IMR-90 (cell line): Measurements from ENCODE around the gene ARL2. TPM values are rescaled to one million over a fixed set of nuclear protein-coding genes. Genes with fewer than 3 reads are reported as not detected.

ENCODE experiments used
- ATAC-seq: fragments of 200-7000 bp; cut with Tn5 transposase; 2 replicates; pipeline ENCODE4 v1.9.1; 2020; ENCODE audit warnings: low read depth, mild to moderate bottlenecking, moderate library complexity
- BruUV-seq: library from RNA; stranded (reverse); fragments of 400-500 nt; replicated peaks from 2 replicates; lab custom pipeline; 2021; lab: Mats Ljungman, UMichigan
- CTCF ChIA-PET: fragments of 300-600 bp; formaldehyde crosslinking; extraction: SDS; loops from one replicate; lab custom pipeline; 2021; ENCODE audit warnings: antibody characterized with exemption; lab: Yijun Ruan, JAX
- POLR2A ChIA-PET: fragments of 300-600 bp; sonication (Branson Sonifier 250); formaldehyde crosslinking; loops from one replicate; lab custom pipeline; 2022; ENCODE audit warnings: antibody characterized with exemption; ENCODE audit not compliant: unreplicated experiment; lab: Charles Lee
- DNase-seq: peaks from one replicate; pipeline ENCODE4 v3.0.0; 2013
- H2AFZ ChIP-seq: replicated peaks from 2 replicates; pipeline ENCODE3; 2013; ENCODE audit warnings: low read length, mild to moderate bottlenecking; ENCODE audit not compliant: poor library complexity
- H2AK5ac ChIP-seq: 2 replicates; pipeline ENCODE4 v1.6.1; 2013; ENCODE audit warnings: low read depth, low read length, inconsistent platforms
- H2AK9ac ChIP-seq: replicated peaks from 2 replicates; pipeline ENCODE3; 2013; ENCODE audit warnings: mild to moderate bottlenecking, low read depth, low read length, moderate library complexity; ENCODE audit not compliant: poor library complexity
- H2BK120ac ChIP-seq: 2 replicates; pipeline ENCODE4 v1.6.1; 2013; ENCODE audit warnings: low read depth, low read length, inconsistent platforms
- H2BK15ac ChIP-seq: 3 replicates; pipeline ENCODE4 v1.6.1; 2013; ENCODE audit warnings: low read depth, low read length, inconsistent platforms
- H2BK20ac ChIP-seq: 2 replicates; pipeline ENCODE4 v1.6.1; 2013; ENCODE audit warnings: low read depth, mild to moderate bottlenecking, inconsistent platforms, low read length, moderate library complexity
- H2BK5ac ChIP-seq: 2 replicates; pipeline ENCODE4 v1.6.1; 2013; ENCODE audit warnings: mild to moderate bottlenecking, low read depth, low read length, inconsistent platforms; ENCODE audit not compliant: poor library complexity, severe bottlenecking
- H3K14ac ChIP-seq: replicated peaks from 2 replicates; pipeline ENCODE4 v1.6.1; 2013; ENCODE audit warnings: low read depth, low read length, inconsistent platforms
- H3K18ac ChIP-seq: 2 replicates; pipeline ENCODE4 v1.6.1; 2013; ENCODE audit warnings: low read depth, low read length, control low read depth
- H3K23ac ChIP-seq: 2 replicates; pipeline ENCODE4 v1.6.1; 2013; ENCODE audit warnings: low read depth, low read length, inconsistent platforms
- H3K27ac ChIP-seq: 2 replicates; pipeline ENCODE4 v1.5.1; 2013; ENCODE audit warnings: mild to moderate bottlenecking, control low read depth, low read length; ENCODE audit not compliant: insufficient read depth
- H3K27me3 ChIP-seq: 2 replicates; pipeline ENCODE4 v1.6.1; 2013; ENCODE audit warnings: low read length; ENCODE audit not compliant: control insufficient read depth, insufficient read depth
- H3K36me3 ChIP-seq: 2 replicates; pipeline ENCODE4 v1.6.1; 2013; ENCODE audit warnings: low read length, mixed read lengths; ENCODE audit not compliant: control insufficient read depth, insufficient read depth
- H3K4ac ChIP-seq: 2 replicates; pipeline ENCODE4 v1.6.1; 2013; ENCODE audit warnings: low read depth, low read length, inconsistent platforms
- H3K4me1 ChIP-seq: 2 replicates; pipeline ENCODE4 v1.6.1; 2013; ENCODE audit warnings: low read length, mixed read lengths; ENCODE audit not compliant: control insufficient read depth, insufficient read depth
- H3K4me2 ChIP-seq: 2 replicates; pipeline ENCODE4 v1.6.1; 2013; ENCODE audit warnings: low read depth, mild to moderate bottlenecking, control low read depth, low read length, moderate library complexity
- H3K4me3 ChIP-seq: 2 replicates; pipeline ENCODE4 v1.5.1; 2013; ENCODE audit warnings: low read depth, mild to moderate bottlenecking, control low read depth, low read length, moderate library complexity; ENCODE audit not compliant: insufficient read depth
- H3K56ac ChIP-seq: 2 replicates; pipeline ENCODE4 v1.6.1; 2013; ENCODE audit warnings: low read length, inconsistent platforms; ENCODE audit not compliant: insufficient read depth; ENCODE audit errors: extremely low read depth
- H3K79me1 ChIP-seq, 2 experiments: 2 replicates each; pipeline ENCODE4 v1.6.1; 2013; ENCODE audit warnings: low read length in 2 of 2, inconsistent platforms in 1 of 2, low read depth in 1 of 2
- H3K9ac ChIP-seq: 2 replicates; pipeline ENCODE4 v1.6.1; 2013; ENCODE audit warnings: low read depth, low read length, control low read depth
- H3K9me1 ChIP-seq: 2 replicates; pipeline ENCODE4 v1.6.1; 2013; ENCODE audit warnings: low read length, inconsistent platforms; ENCODE audit not compliant: insufficient read depth
- H3K9me3 ChIP-seq: 2 replicates; pipeline ENCODE4 v1.6.1; 2013; ENCODE audit warnings: low read length; ENCODE audit not compliant: control insufficient read depth, insufficient read depth
- H4K20me1 ChIP-seq: 2 replicates; pipeline ENCODE4 v1.6.1; 2013; ENCODE audit warnings: low read length, inconsistent platforms; ENCODE audit not compliant: insufficient read depth
- H4K5ac ChIP-seq: 2 replicates; pipeline ENCODE4 v1.6.1; 2013; ENCODE audit warnings: mild to moderate bottlenecking, low read depth, low read length, control low read depth
- H4K8ac ChIP-seq, 2 experiments: 2 replicates each; pipeline ENCODE4 v1.6.1; 2013; ENCODE audit warnings: low read depth in 2 of 2, low read length in 2 of 2, control low read depth in 1 of 2, inconsistent platforms in 1 of 2
- H4K91ac ChIP-seq: 2 replicates; pipeline ENCODE4 v1.6.1; 2013; ENCODE audit warnings: low read depth, low read length, inconsistent platforms; ENCODE audit not compliant: insufficient read depth
- RAD21 ChIP-seq: IDR thresholded peaks from 2 replicates; pipeline ENCODE4 v1.6.1; 2012; ENCODE audit warnings: low read length, improper control_type of control experiment
- WGBS, 2 experiments: methylation state at CpG; one replicate each; pipeline versions ENCODE4 v1.1.5 to v1.1.7; 2013; ENCODE audit warnings: missing lambda C conversion rate in 2 of 2; ENCODE audit not compliant: insufficient read length in 1 of 2; ENCODE audit errors: extremely low coverage in 2 of 2; 5-methylcytosine and 5-hydroxymethylcytosine counted together
- dilution Hi-C: fragments of 300-500 bp; cut with HindIII; formaldehyde crosslinking; loops from one replicate; pipeline ENCODE4 v1.14.3; 2018; ENCODE audit warnings: low sequenced_read_pairs; ENCODE audit not compliant: unreplicated experiment
- in situ Hi-C: fragments of 300-500 bp; cut with MboI; formaldehyde crosslinking; loops from 3 replicates; pipeline ENCODE4 v1.14.3; 2019; ENCODE audit warnings: low sequenced_read_pairs, inconsistent platforms, mixed read lengths
- intact Hi-C: fragments of 100-400 bp; cut with micrococcal nuclease; formaldehyde crosslinking; loops from 2 replicates; pipeline ENCODE4 v1.10.0; 2022
- polyA plus RNA-seq, 3 experiments: library from polyadenylated mRNA; depleted of rRNA; stranded (reverse); fragments of >200 nt; gene quantifications; 2 replicates each; pipeline ENCODE4 v1.2.3, GENCODE V29; 2012; ENCODE audit warnings: low replicate concordance in 1 of 3
- total RNA-seq: library from RNA; depleted of rRNA; stranded (reverse); fragments of >200 nt; gene quantifications from 2 replicates; pipeline ENCODE4 v1.2.3, GENCODE V29; 2012
- TF ChIP-seq, protein P1 (sequence below): fragments of 150-350 bp; IDR thresholded peaks from 2 replicates; pipeline ENCODE4 v1.6.1; 2016; ENCODE audit warnings: low read depth, mild to moderate bottlenecking, low read length, moderate library complexity, borderline replicate concordance

Gene ARL2
- total and polyA plus RNA-seq, 2 of the 4 experiments (the other 2 are of a cell fraction) = 48.9 to 152 TPM

DNA sequence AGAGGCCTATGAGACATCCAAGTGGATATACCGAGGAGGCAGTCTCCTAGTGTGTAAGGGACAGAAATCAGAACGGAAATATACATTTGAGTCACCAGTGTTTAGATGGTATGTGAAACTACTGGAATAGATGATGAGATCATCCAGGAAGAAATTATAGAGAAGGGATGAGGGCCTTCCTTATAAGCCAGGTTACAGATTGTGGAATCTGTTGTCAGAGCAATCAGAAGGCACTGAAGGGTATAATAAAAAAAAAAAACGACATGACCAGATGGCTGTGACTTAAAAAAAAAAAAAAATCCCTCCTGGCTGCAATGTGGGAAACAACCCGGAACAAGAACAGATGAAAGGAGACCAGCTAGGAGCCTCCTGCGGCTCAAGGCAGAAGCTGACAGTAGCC lies 44.8 kb upstream of the ARL2 start:
- Histone ChIP-seq H2AK9ac (no peak overlapping the region), H3K4me2 (no peak overlapping the region), H3K4ac (no peak overlapping the region), H3K14ac (no peak overlapping the region; the same call in 1 of the 2 replicates), H2AFZ (no peak overlapping the region), H4K20me1 (no peaks in the 10 kb centered on the region), H3K9me3 (no peaks in the 10 kb centered on the region), H3K9me1 (no peaks in the 10 kb centered on the region; the same call in 1 of the 2 replicates), H2AK5ac (no peak overlapping the region), H3K56ac (no peak overlapping the region), H4K5ac (no peak overlapping the region; the same call in 1 of the 2 replicates), H3K36me3 (no peaks in the 10 kb centered on the region), H3K79me1 (no peaks in the 10 kb centered on the region), H2BK20ac (no peak overlapping the region), H3K18ac (no peak overlapping the region), H4K8ac (peak overlapping the region; percentile 45 to 74; a peak in 2 of 4 replicates), H3K4me1 (0 out of 2 replicates have a peak, but pooled peaks cover 1% of the 10 kb centered on the region), H3K27ac (no peak overlapping the region), H2BK5ac (no peak overlapping the region), H2BK15ac (no peak overlapping the region), H2BK120ac (peak overlapping the region; percentile 46), H3K27me3 (no peaks in the 10 kb centered on the region; the same call in 1 of the 2 replicates), H3K23ac (no peak overlapping the region), H3K4me3 (no peak overlapping the region), H4K91ac (no peak overlapping the region), H3K9ac (no peak overlapping the region)
- peak; percentile 82 for ATAC-seq
- POLR2A ChIA-PET = no interaction called here
- no peak for TF ChIP-seq RAD21
- TF ChIP-seq, protein P1, sequence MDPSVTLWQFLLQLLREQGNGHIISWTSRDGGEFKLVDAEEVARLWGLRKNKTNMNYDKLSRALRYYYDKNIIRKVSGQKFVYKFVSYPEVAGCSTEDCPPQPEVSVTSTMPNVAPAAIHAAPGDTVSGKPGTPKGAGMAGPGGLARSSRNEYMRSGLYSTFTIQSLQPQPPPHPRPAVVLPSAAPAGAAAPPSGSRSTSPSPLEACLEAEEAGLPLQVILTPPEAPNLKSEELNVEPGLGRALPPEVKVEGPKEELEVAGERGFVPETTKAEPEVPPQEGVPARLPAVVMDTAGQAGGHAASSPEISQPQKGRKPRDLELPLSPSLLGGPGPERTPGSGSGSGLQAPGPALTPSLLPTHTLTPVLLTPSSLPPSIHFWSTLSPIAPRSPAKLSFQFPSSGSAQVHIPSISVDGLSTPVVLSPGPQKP = no peak
- no TSS peak for BruUV-seq
- in situ Hi-C loops (no loop called here), intact Hi-C loops (no loop called here), dilution Hi-C loops (no loop called here)
- CTCF ChIA-PET = no interaction called here
- 25% methylated on average over 2 of the region's 5 CpGs; no CpG with 5 or more reads in 1 of the 2 experiments for WGBS, 2 experiments
- peak; percentile 81 for DNase-seq
